ENCODE measurements around the gene PDCD5. TPM values are rescaled to one million over a fixed set of nuclear protein-coding genes. Genes with fewer than 3 reads are reported as not detected.

The PDCD5 gene
- total RNA-seq, 1 experiment from 2014 or later: 245 TPM

- H3K9me3 ChIP-seq: no peaks in the 10 kb centered on the region
- no peaks in the 10 kb centered on the region for H3K27me3 ChIP-seq
- peaks cover 63% of the 10 kb centered on the region for H3K36me3 ChIP-seq
- DNase-seq: no peak
- no peak overlapping the region for H3K4me3 ChIP-seq
These were observed 30.2 kb downstream of the PDCD5 start for GRCh38 chr19:32611161-32611560.

- no peaks in the 10 kb centered on the region for H3K9me3 ChIP-seq
- no peaks in the 10 kb centered on the region for H3K27me3 ChIP-seq
- peaks cover 59% of the 10 kb centered on the region for H3K36me3 ChIP-seq
- no peak overlapping the region for H3K4me3 ChIP-seq
- DNase-seq: no peak
These were observed 32.0 kb downstream of the PDCD5 start for GRCh38 chr19:32613008-32613407.

GRCh38 chr19:32614916-32615315 lies 33.9 kb downstream of the PDCD5 start:
- Histone ChIP-seq H3K9me3 (no peaks in the 10 kb centered on the region), H3K4me3 (no peak overlapping the region), H3K27me3 (no peaks in the 10 kb centered on the region), H3K36me3 (peaks cover 62% of the 10 kb centered on the region)
- DNase-seq: no peak

- H3K4me3 ChIP-seq: no peak overlapping the region
- H3K36me3 ChIP-seq: peaks cover 62% of the 10 kb centered on the region
- DNase-seq: no peak
- H3K9me3 ChIP-seq: no peaks in the 10 kb centered on the region
- no peaks in the 10 kb centered on the region for H3K27me3 ChIP-seq
These were observed 34.6 kb downstream of the PDCD5 start for GRCh38 chr19:32615569-32615968.

- no peak overlapping the region for H3K4me3 ChIP-seq
- peaks cover 50% of the 10 kb centered on the region for H3K36me3 ChIP-seq
- no peaks in the 10 kb centered on the region for H3K27me3 ChIP-seq
- DNase-seq: no peak
- H3K9me3 ChIP-seq: no peaks in the 10 kb centered on the region
These were observed 38.2 kb downstream of the PDCD5 start for GRCh38 chr19:32619051-32619685.

- no peak for DNase-seq
- H3K36me3 ChIP-seq: peaks cover 39% of the 10 kb centered on the region
- no peaks in the 10 kb centered on the region for H3K27me3 ChIP-seq
- H3K9me3 ChIP-seq: no peaks in the 10 kb centered on the region
- H3K4me3 ChIP-seq: no peak overlapping the region
These were observed 41.0 kb downstream of the PDCD5 start for GRCh38 chr19:32622002-32622401.

GRCh38 chr19:32624410-32624809 lies 43.4 kb downstream of the PDCD5 start:
- no peak overlapping the region for H3K4me3 ChIP-seq
- H3K9me3 ChIP-seq: no peaks in the 10 kb centered on the region
- DNase-seq: no peak
- H3K36me3 ChIP-seq: peaks cover 48% of the 10 kb centered on the region
- H3K27me3 ChIP-seq: no peaks in the 10 kb centered on the region

- peaks cover 61% of the 10 kb centered on the region for H3K36me3 ChIP-seq
- no peaks in the 10 kb centered on the region for H3K27me3 ChIP-seq
- H3K4me3 ChIP-seq: no peak overlapping the region
- no peaks in the 10 kb centered on the region for H3K9me3 ChIP-seq
- no peak for DNase-seq
These were observed 46.0 kb downstream of the PDCD5 start for GRCh38 chr19:32626969-32627368.

- no peak for DNase-seq
- Histone ChIP-seq H3K36me3 (peaks cover 58% of the 10 kb centered on the region), H3K27me3 (no peaks in the 10 kb centered on the region), H3K4me3 (no peak overlapping the region), H3K9me3 (no peaks in the 10 kb centered on the region)
These were observed 46.8 kb downstream of the PDCD5 start for GRCh38 chr19:32627714-32628270.

GRCh38 chr19:32630338-32630737 lies 49.3 kb downstream of the PDCD5 start:
- Histone ChIP-seq H3K9me3 (no peaks in the 10 kb centered on the region), H3K36me3 (peaks cover 40% of the 10 kb centered on the region), H3K27me3 (no peaks in the 10 kb centered on the region), H3K4me3 (no peak overlapping the region)
- no peak for DNase-seq

- peaks cover 47% of the 10 kb centered on the region for H3K36me3 ChIP-seq
- no peak for DNase-seq
- no peak overlapping the region for H3K4me3 ChIP-seq
- H3K27me3 ChIP-seq: no peaks in the 10 kb centered on the region
- H3K9me3 ChIP-seq: no peaks in the 10 kb centered on the region
These were observed 50.4 kb downstream of the PDCD5 start for GRCh38 chr19:32631381-32631780.

Other genes starting within 250 kb of the PDCD5 start
- gene ZNF507, start 235.6 kb upstream of the PDCD5 start, total RNA-seq (2014; rRNA removed; shearing (Covaris generic); ENCODE audit: low replicate concordance): 4.2 and 10.1 TPM in 2 replicates
- 2.6 and 10.4 TPM in 2 replicates for gene DPY19L3, start 175.4 kb upstream of the PDCD5 start, total RNA-seq (2014; rRNA removed; shearing (Covaris generic); ENCODE audit: low replicate concordance)
- 45.4 and 48.5 TPM in 2 replicates for gene ANKRD27, start 94.0 kb downstream of the PDCD5 start, total RNA-seq (2014; rRNA removed; shearing (Covaris generic); ENCODE audit: low replicate concordance)
- 0.37 and 1.2 TPM in 2 replicates for gene RGS9BP, start 94.7 kb downstream of the PDCD5 start, total RNA-seq (2014; rRNA removed; shearing (Covaris generic); ENCODE audit: low replicate concordance)
- gene NUDT19, start 110.6 kb downstream of the PDCD5 start, total RNA-seq (2014; rRNA removed; shearing (Covaris generic); ENCODE audit: low replicate concordance): 18.0 and 22.4 TPM in 2 replicates
- gene TDRD12, start 138.6 kb downstream of the PDCD5 start, total RNA-seq (2014; rRNA removed; shearing (Covaris generic); ENCODE audit: low replicate concordance): 0.15 TPM in 1 of 2 replicates, not detected in the other

All from MG63 (cell line).